AG04449 (cell line): Measurements from ENCODE around the gene KLC4.

Experiments used
- CTCF ChIA-PET: fragments of 350-600 bp; formaldehyde crosslinking; extraction: SDS; loops from one replicate; lab custom pipeline; 2021; ENCODE audit warnings: antibody characterized with exemption; lab: Yijun Ruan, JAX
- POLR2A ChIA-PET: fragments of 400-600, 350-600 bp; formaldehyde crosslinking; extraction: SDS; loops from one replicate; lab custom pipeline; 2020; ENCODE audit warnings: antibody characterized with exemption, inconsistent platforms; lab: Yijun Ruan, JAX
- DNase-seq: peaks from one replicate; pipeline ENCODE4 v3.0.0-alpha.2; 2010; ENCODE audit warnings: low read depth, low spot score
- H3K4me3 ChIP-seq: 2 replicates; pipeline ENCODE4 v1.5.1; 2011; ENCODE audit warnings: low read depth, mild to moderate bottlenecking, control low read depth, low read length
- CTCF ChIP-seq: IDR thresholded peaks from one replicate; pipeline ENCODE4 v1.5.1; 2011; ENCODE audit warnings: mild to moderate bottlenecking, moderate library complexity, low read length, control low read depth, inconsistent platforms; ENCODE audit not compliant: insufficient read depth; ENCODE audit errors: missing control alignments

Gene KLC4

GRCh38 chr6:43097098-43097489 lies 37.7 kb downstream of the KLC4 start:
- no peak for DNase-seq
- no peak overlapping the region for H3K4me3 ChIP-seq
- POLR2A ChIA-PET, result interaction anchor here (0.6 to 1.9 kb wide), 8 partner anchors 10 to 33 kb away, joined by 3 to 15 read pairs (median 4); partner anchors contain the start of gene PTK7
- CTCF ChIA-PET, result interaction anchor here (0.8 to 2.7 kb wide), 10 partner anchors 9 to 76 kb away, joined by 3 to 14 read pairs (median 6); no protein-coding TSS in a partner anchor
- TF ChIP-seq CTCF, result no peak

- ChIA-PET CTCF (interaction anchor here (0.9 to 2.7 kb wide), 9 partner anchors 11 to 76 kb away, joined by 3 to 14 read pairs (median 6); no protein-coding TSS in a partner anchor), POLR2A (interaction anchor here (0.6 to 1.9 kb wide), 4 partner anchors 19 to 32 kb away, joined by 3 to 15 read pairs (median 4); no protein-coding TSS in a partner anchor)
- no peak overlapping the region for H3K4me3 ChIP-seq
- no peak for DNase-seq
- TF ChIP-seq CTCF, result no peak
Observed at GRCh38 chr6:43097502-43097901, 38.1 kb downstream of the KLC4 start.

GRCh38 chr6:43101497-43101896 lies 42.1 kb downstream of the KLC4 start:
- no peak overlapping the region for H3K4me3 ChIP-seq
- POLR2A ChIA-PET, result no interaction called here
- no peak for TF ChIP-seq CTCF
- CTCF ChIA-PET, result no interaction called here
- DNase-seq, result no peak

GRCh38 chr6:43103253-43103876 lies 43.9 kb downstream of the KLC4 start:
- no peak for TF ChIP-seq CTCF
- POLR2A ChIA-PET, result no interaction called here
- no peak overlapping the region for H3K4me3 ChIP-seq
- no peak for DNase-seq
- CTCF ChIA-PET, result no interaction called here

GRCh38 chr6:43105538-43106222 lies 46.2 kb downstream of the KLC4 start:
- TF ChIP-seq CTCF, result no peak
- ChIA-PET CTCF (no interaction called here), POLR2A (no interaction called here)
- DNase-seq, result no peak
- no peak overlapping the region for H3K4me3 ChIP-seq
